Gastroesophageal sphincter (tissue), 3 donors: ENCODE results near the gene CFHR1.

Experiments used
- EP300 ChIP-seq: sonication (generic); formaldehyde crosslinking; IDR thresholded peaks from one replicate; pipeline ENCODE4 v1.6.1; 2017; ENCODE audit warnings: antibody characterized with exemption, mild to moderate bottlenecking
- TF ChIP-seq, protein P1 (sequence below), 4 experiments: fragments of 200-600 bp in 2 of 4; fragments of 450-650 bp in 2 of 4; sonication (generic) in 1 of 4; IDR thresholded peaks; one replicate each; pipeline ENCODE4 v1.5.1; 2017 to 2019; ENCODE audit warnings: antibody characterized with exemption in 4 of 4, mild to moderate bottlenecking in 2 of 4, moderate library complexity in 2 of 4

DNA sequence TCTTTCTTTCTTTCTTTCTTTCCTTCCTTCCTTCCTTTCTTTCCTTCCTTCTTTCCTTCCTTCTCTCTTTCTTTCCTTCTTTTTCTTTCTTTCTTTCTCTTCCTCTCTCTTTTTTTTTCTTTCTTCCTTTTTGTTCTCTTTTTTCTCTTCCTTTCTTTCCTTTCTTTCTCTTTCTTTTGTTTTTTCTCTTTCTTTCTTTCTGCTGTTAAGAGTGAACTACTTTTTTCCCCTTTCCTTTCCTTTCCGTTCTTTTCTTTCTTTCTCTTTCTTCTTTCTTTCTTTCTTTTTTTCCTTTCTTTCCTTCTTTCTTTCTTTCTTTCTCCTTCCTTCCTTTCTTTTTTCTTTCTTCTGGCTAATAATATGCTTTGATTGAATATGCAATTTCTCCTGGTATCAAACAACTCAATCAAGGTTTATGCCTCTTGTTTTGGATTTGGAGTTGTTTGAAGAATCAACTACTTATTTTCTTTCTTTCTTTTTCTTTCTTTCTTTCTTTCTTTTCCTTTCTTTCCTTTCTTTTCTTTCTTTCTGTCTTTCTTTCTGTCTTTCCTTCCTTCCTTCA, 40.9 kb downstream of the CFHR1 start:
- no peak for TF ChIP-seq EP300
- TF ChIP-seq, protein P1, sequence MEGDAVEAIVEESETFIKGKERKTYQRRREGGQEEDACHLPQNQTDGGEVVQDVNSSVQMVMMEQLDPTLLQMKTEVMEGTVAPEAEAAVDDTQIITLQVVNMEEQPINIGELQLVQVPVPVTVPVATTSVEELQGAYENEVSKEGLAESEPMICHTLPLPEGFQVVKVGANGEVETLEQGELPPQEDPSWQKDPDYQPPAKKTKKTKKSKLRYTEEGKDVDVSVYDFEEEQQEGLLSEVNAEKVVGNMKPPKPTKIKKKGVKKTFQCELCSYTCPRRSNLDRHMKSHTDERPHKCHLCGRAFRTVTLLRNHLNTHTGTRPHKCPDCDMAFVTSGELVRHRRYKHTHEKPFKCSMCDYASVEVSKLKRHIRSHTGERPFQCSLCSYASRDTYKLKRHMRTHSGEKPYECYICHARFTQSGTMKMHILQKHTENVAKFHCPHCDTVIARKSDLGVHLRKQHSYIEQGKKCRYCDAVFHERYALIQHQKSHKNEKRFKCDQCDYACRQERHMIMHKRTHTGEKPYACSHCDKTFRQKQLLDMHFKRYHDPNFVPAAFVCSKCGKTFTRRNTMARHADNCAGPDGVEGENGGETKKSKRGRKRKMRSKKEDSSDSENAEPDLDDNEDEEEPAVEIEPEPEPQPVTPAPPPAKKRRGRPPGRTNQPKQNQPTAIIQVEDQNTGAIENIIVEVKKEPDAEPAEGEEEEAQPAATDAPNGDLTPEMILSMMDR (IDR thresholded peaks at IDR 0.05): no peak
